ENCODE results near the gene RPL32. TPM values are rescaled to one million over a fixed set of nuclear protein-coding genes. Genes with fewer than 3 reads are reported as not detected.

The RPL32 gene
- total and polyA plus RNA-seq, 9 of the 15 experiments (the other 6 are each of a cell fraction or from before 2014, with no cell fraction given): 2,738 to 6,200 (median 4,286) TPM

DNA sequence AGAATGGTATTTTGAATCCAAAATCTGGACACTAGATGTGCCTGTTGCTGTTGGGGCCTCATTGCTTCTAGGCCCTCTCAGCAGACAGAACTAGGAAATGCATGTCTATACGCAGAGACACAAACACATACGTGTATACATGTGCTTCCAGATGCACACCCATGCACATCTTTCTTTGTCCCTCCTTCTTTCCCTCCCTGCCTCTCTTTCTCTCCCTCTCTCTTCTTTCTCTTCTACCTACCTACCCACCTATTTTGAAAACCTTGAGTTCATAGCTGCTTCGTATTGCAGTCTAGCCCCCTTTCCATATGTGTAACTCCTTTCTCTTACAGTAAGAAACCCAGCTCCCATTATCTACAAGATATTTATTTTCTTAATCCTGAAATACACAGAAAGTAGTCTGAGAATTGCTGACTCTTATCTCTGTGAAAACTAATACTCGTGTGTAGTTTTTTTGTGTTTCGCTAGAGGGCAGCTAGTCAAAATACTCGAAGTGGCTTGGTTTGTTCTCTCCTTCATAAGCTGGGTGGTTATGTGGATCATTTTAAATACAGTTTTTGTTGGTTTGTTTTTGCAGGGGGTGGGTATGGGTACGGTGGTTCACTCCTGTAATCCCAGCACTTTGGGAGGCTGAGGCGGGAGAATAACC, 18.5 kb downstream of the RPL32 start (continued):
- TF ChIP-seq, protein P1, sequence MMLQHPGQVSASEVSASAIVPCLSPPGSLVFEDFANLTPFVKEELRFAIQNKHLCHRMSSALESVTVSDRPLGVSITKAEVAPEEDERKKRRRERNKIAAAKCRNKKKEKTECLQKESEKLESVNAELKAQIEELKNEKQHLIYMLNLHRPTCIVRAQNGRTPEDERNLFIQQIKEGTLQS (IDR thresholded peaks at IDR 0.05): no peak
- TF ChIP-seq, protein P1 (CRISPR knock-in tag; conservative IDR thresholded peaks at IDR 0.05): no peak

DNA sequence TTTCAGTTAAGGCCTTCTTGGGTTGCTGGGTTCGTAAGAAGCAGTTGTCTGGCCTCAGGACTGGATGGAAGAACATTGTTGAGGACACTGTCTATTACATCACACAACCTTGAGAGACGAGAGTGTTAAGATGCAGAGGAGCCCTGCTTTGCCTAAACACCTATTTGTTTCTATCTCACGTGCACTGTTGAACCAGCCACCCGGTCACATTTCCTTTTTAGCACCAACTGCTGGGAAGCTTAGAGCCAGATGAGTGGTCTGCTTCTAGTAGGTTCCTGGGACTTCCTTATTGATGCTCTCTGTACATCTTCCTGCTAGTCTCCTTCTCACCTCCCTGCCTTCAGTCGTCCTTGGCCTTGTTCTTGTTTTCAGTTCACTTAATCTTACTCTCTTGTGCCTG, 22.6 kb downstream of the RPL32 start:
- CTCF ChIA-PET (ENCODE audit: low intra/inter-chr PET ratio): no interaction called here
- no peak for DNase-seq (ENCODE audit: extremely low read depth in 1 of 4, low spot score in 3 of 4)
- no peak overlapping the region for H2AFZ ChIP-seq (ENCODE audit: low read depth, low read length)
- H3K36me3 ChIP-seq (ENCODE audit: control insufficient read depth, insufficient read depth, low read length): peaks cover 51% of the 10 kb centered on the region; the same call in 1 of the 3 replicates
- H3K27ac ChIP-seq (ENCODE audit: extremely low read depth, low read depth, low read length): no peak overlapping the region
- peaks cover 2 to 19% of the 10 kb centered on the region in 2 experiments; a peak in 2 of 5 replicates for H3K4me1 ChIP-seq (replicated peaks in 1 of 2; ENCODE audit: control insufficient read depth in 2 of 2, insufficient read depth in 2 of 2, low read length in 2 of 2)
- no peak overlapping the region for H3K4me2 ChIP-seq (ENCODE audit: insufficient read depth, low read length)
- H3K9me3 ChIP-seq (replicated peaks; ENCODE audit: control insufficient read depth, insufficient read depth, low read depth, low read length): no peaks in the 10 kb centered on the region
- no peaks in the 10 kb centered on the region for H3K9me1 ChIP-seq (ENCODE audit: control insufficient read depth, insufficient read depth, low read length)
- no peak overlapping the region; a peak in 1 of 4 replicates for H3K9ac ChIP-seq (ENCODE audit: insufficient read depth in 1 of 2, low read depth in 2 of 2, low read length in 2 of 2)
- WGBS (ENCODE audit: insufficient coverage, low coverage, missing lambda C conversion rate): 47% methylated on average over 5 of the region's 5 CpGs
- intact Hi-C loops (cut with micrococcal nuclease): no loop called here
- FAIRE-seq: no peak
- H4K20me1 ChIP-seq (replicated peaks; ENCODE audit: control insufficient read depth, insufficient read depth, low read length): no peaks in the 10 kb centered on the region; the same call in 1 of the 2 replicates
- H3K27me3 ChIP-seq (ENCODE audit: control insufficient read depth in 2 of 2, insufficient read depth in 2 of 2, low read length in 2 of 2): no peaks in the 10 kb centered on the region
- no peak overlapping the region for H3K4me3 ChIP-seq
- in situ Hi-C loops (cut with MboI): no loop called here
- POLR2A ChIA-PET: interaction anchor here (0.5 to 6.0 kb wide), 4 partner anchors 10 to 134 kb away, joined by 3 to 61 read pairs (median 15); no protein-coding TSS in a partner anchor
- no peak for ATAC-seq
- H3K79me2 ChIP-seq (ENCODE audit: control insufficient read depth, insufficient read depth, low read length): no peaks in the 10 kb centered on the region
- no TSS peak for BruUV-seq (replicated peaks)
- TF ChIP-seq GATAD2A (IDR thresholded peaks at IDR 0.05) (no peak), ZNF583 (CRISPR knock-in tag; IDR thresholded peaks at IDR 0.05) (no peak), CAMTA2 (CRISPR knock-in tag; conservative IDR thresholded peaks at IDR 0.05) (no peak), CEBPG (CRISPR knock-in tag; IDR thresholded peaks at IDR 0.05) (no peak), CEBPG (tag; conservative IDR thresholded peaks at IDR 0.05 in 1 of 2, IDR thresholded peaks at IDR 0.05 in 1 of 2) (no peak), RB1 (IDR thresholded peaks at IDR 0.05; ENCODE audit: low read depth) (no peak), ZFPM2 (CRISPR knock-in tag; IDR thresholded peaks at IDR 0.05) (no peak), KLF1 (tag; IDR thresholded peaks at IDR 0.05) (no peak), MYNN (IDR thresholded peaks at IDR 0.05) (no peak), MYNN (CRISPR knock-in tag; IDR thresholded peaks at IDR 0.05) (no peak), ZNF766 (CRISPR knock-in tag; conservative IDR thresholded peaks at IDR 0.05) (no peak), PCBP1 (IDR thresholded peaks at IDR 0.05; ENCODE audit: low read depth, low read length, poor library complexity, severe bottlenecking) (no peak), ELF2 (CRISPR knock-in tag; IDR thresholded peaks at IDR 0.05) (no peak)
- TF ChIP-seq, protein P2, sequence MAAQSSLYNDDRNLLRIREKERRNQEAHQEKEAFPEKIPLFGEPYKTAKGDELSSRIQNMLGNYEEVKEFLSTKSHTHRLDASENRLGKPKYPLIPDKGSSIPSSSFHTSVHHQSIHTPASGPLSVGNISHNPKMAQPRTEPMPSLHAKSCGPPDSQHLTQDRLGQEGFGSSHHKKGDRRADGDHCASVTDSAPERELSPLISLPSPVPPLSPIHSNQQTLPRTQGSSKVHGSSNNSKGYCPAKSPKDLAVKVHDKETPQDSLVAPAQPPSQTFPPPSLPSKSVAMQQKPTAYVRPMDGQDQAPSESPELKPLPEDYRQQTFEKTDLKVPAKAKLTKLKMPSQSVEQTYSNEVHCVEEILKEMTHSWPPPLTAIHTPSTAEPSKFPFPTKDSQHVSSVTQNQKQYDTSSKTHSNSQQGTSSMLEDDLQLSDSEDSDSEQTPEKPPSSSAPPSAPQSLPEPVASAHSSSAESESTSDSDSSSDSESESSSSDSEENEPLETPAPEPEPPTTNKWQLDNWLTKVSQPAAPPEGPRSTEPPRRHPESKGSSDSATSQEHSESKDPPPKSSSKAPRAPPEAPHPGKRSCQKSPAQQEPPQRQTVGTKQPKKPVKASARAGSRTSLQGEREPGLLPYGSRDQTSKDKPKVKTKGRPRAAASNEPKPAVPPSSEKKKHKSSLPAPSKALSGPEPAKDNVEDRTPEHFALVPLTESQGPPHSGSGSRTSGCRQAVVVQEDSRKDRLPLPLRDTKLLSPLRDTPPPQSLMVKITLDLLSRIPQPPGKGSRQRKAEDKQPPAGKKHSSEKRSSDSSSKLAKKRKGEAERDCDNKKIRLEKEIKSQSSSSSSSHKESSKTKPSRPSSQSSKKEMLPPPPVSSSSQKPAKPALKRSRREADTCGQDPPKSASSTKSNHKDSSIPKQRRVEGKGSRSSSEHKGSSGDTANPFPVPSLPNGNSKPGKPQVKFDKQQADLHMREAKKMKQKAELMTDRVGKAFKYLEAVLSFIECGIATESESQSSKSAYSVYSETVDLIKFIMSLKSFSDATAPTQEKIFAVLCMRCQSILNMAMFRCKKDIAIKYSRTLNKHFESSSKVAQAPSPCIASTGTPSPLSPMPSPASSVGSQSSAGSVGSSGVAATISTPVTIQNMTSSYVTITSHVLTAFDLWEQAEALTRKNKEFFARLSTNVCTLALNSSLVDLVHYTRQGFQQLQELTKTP (IDR thresholded peaks at IDR 0.05; ENCODE audit: low read depth in 1 of 2, partially characterized antibody in 2 of 2): no peak
